Activated T-cell treated with anti-CD3 and anti-CD28 coated beads, Interleukin-2, amount 50 U/mL, for 72 hours (primary cell): ENCODE data around the gene PCNT. TPM values are rescaled to one million over a fixed set of nuclear protein-coding genes. Genes with fewer than 3 reads are reported as not detected.
"Not testable (repeated sequence)": the region's sequence is repeated elsewhere in the genome, so short reads cannot be mapped to it uniquely, and the experiment has no call there.

Source experiments
- ATAC-seq, 2 donors: fragments of 150-1000 bp; cut with Tn5 transposase; replicated peaks in 1 of 2; 2 replicates each; pipeline ENCODE4 v1.10.0; 2021; ENCODE audit warnings: moderate library complexity in 2 of 2, mild to moderate bottlenecking in 1 of 2
- DNase-seq, 2 donors: peaks; one replicate each; pipeline ENCODE4 v3.0.0; 2021 to 2022; ENCODE audit warnings: mixed read lengths in 1 of 2
- H3K27ac Mint-ChIP-seq: one replicate; pipeline ENCODE4 v1.8.0; 2022; ENCODE audit warnings: mild to moderate bottlenecking, moderate library complexity, mixed read lengths
- H3K27me3 Mint-ChIP-seq: one replicate; pipeline ENCODE4 v1.8.0; 2022; ENCODE audit warnings: low read depth, mixed read lengths
- H3K36me3 Mint-ChIP-seq, 2 donors: one replicate each; pipeline ENCODE4 v1.8.0; 2022; ENCODE audit warnings: mixed read lengths in 2 of 2, mild to moderate bottlenecking in 1 of 2; ENCODE audit not compliant: insufficient read depth in 2 of 2
- H3K4me1 Mint-ChIP-seq: one replicate; pipeline ENCODE4 v1.8.0; 2022; ENCODE audit warnings: low read depth, mixed read lengths
- H3K4me3 Mint-ChIP-seq, 2 donors: one replicate each; pipeline ENCODE4 v1.8.0; 2022; ENCODE audit warnings: mild to moderate bottlenecking in 2 of 2, mixed read lengths in 2 of 2, moderate library complexity in 2 of 2
- H3K9me3 Mint-ChIP-seq, 2 donors: one replicate each; pipeline ENCODE4 v1.8.0; 2022; ENCODE audit warnings: mixed read lengths in 2 of 2
- total RNA-seq, 2 donors: library from RNA; stranded (reverse); gene quantifications; one replicate each; pipeline ENCODE4 v1.2.3, GENCODE V29; 2022

The PCNT gene
- total RNA-seq, 2 donors from 2014 or later, result 69.6 to 83.5 TPM

GRCh38 chr21:46361935-46362334 lies 38.0 kb downstream of the PCNT start:
- no peak for ATAC-seq
- H3K4me3 Mint-ChIP-seq, result no peak overlapping the region
- H3K4me1 Mint-ChIP-seq, result peaks cover 4% of the 10 kb centered on the region
- DNase-seq, result no peak
- no peaks in the 10 kb centered on the region for H3K9me3 Mint-ChIP-seq
- no peaks in the 10 kb centered on the region for H3K27me3 Mint-ChIP-seq
- no peak overlapping the region for H3K27ac Mint-ChIP-seq
- peaks cover 10 to 23% of the 10 kb centered on the region in 2 donors for H3K36me3 Mint-ChIP-seq

GRCh38 chr21:46362946-46363345 lies 39.0 kb downstream of the PCNT start:
- Mint-ChIP-seq H3K4me3 (no peak overlapping the region), H3K36me3 (peaks cover 8 to 22% of the 10 kb centered on the region in 2 donors), H3K9me3 (no peaks in the 10 kb centered on the region), H3K27me3 (no peaks in the 10 kb centered on the region), H3K27ac (no peak overlapping the region), H3K4me1 (peaks cover 10% of the 10 kb centered on the region)
- no peak for DNase-seq
- ATAC-seq, result no peak

GRCh38 chr21:46363698-46364097 lies 39.7 kb downstream of the PCNT start:
- no peaks in the 10 kb centered on the region for H3K27me3 Mint-ChIP-seq
- no peak for DNase-seq
- no peak for ATAC-seq
- peaks cover 17% of the 10 kb centered on the region for H3K4me1 Mint-ChIP-seq
- H3K27ac Mint-ChIP-seq, result no peak overlapping the region
- H3K4me3 Mint-ChIP-seq, result no peak overlapping the region
- peaks cover 7 to 18% of the 10 kb centered on the region in 2 donors for H3K36me3 Mint-ChIP-seq
- H3K9me3 Mint-ChIP-seq, result no peaks in the 10 kb centered on the region

GRCh38 chr21:46366091-46366490 lies 42.1 kb downstream of the PCNT start:
- Mint-ChIP-seq H3K4me3 (no peak overlapping the region), H3K27me3 (no peaks in the 10 kb centered on the region), H3K4me1 (peaks cover 28% of the 10 kb centered on the region), H3K9me3 (no peaks in the 10 kb centered on the region), H3K27ac (no peak overlapping the region), H3K36me3 (peaks cover 5 to 15% of the 10 kb centered on the region in 2 donors)
- DNase-seq, result no peak
- ATAC-seq, result no peak

GRCh38 chr21:46366561-46366960 lies 42.6 kb downstream of the PCNT start:
- DNase-seq, result no peak
- H3K4me1 Mint-ChIP-seq, result peaks cover 33% of the 10 kb centered on the region
- H3K27me3 Mint-ChIP-seq, result no peaks in the 10 kb centered on the region
- no peak for ATAC-seq
- H3K27ac Mint-ChIP-seq, result no peak overlapping the region
- no peaks in the 10 kb centered on the region for H3K9me3 Mint-ChIP-seq
- H3K4me3 Mint-ChIP-seq, result no peak overlapping the region
- H3K36me3 Mint-ChIP-seq, result peaks cover 6 to 15% of the 10 kb centered on the region in 2 donors

- H3K27me3 Mint-ChIP-seq, result no peaks in the 10 kb centered on the region
- H3K4me1 Mint-ChIP-seq, result peaks cover 35% of the 10 kb centered on the region
- no peaks in the 10 kb centered on the region for H3K9me3 Mint-ChIP-seq
- H3K36me3 Mint-ChIP-seq, result peaks cover 10 to 15% of the 10 kb centered on the region in 2 donors
- ATAC-seq, result no peak
- H3K4me3 Mint-ChIP-seq, result no peak overlapping the region
- H3K27ac Mint-ChIP-seq, result no peak overlapping the region
- DNase-seq, result no peak
Measured at GRCh38 chr21:46366966-46367365, 43.0 kb downstream of the PCNT start.

GRCh38 chr21:46368533-46369285 lies 44.8 kb downstream of the PCNT start:
- Mint-ChIP-seq H3K4me3 (peak overlapping the region; percentile 78 to 83), H3K4me1 (peaks cover 33% of the 10 kb centered on the region)

GRCh38 chr21:46369520-46370235 lies 45.7 kb downstream of the PCNT start:
- peaks cover 7 to 8% of the 10 kb centered on the region in 2 donors for H3K36me3 Mint-ChIP-seq
- no peaks in the 10 kb centered on the region for H3K27me3 Mint-ChIP-seq
- ATAC-seq (no peak), DNase-seq (no peak)
- no peak overlapping the region for H3K27ac Mint-ChIP-seq
- peaks cover 33% of the 10 kb centered on the region for H3K4me1 Mint-ChIP-seq
- H3K4me3 Mint-ChIP-seq, result peak overlapping the region; percentile 78 to 83
- H3K9me3 Mint-ChIP-seq, result no peaks in the 10 kb centered on the region

More at GRCh38 chr21:46368533-46369285, 44.8 kb downstream of the PCNT start:
- Mint-ChIP-seq H3K9me3 (no peaks in the 10 kb centered on the region), H3K27ac (peak overlapping the region; percentile 83), H3K27me3 (no peaks in the 10 kb centered on the region), H3K36me3 (peaks cover 7 to 8% of the 10 kb centered on the region in 2 donors)
- ATAC-seq (peak; percentile 96 to 97), DNase-seq (peak; percentile 64 to 70)

GRCh38 chr21:46371204-46372013 lies 47.5 kb downstream of the PCNT start:
- Mint-ChIP-seq H3K4me1 (peaks cover 33% of the 10 kb centered on the region), H3K27ac (no peak overlapping the region), H3K9me3 (no peaks in the 10 kb centered on the region), H3K4me3 (no peak overlapping the region), H3K27me3 (no peaks in the 10 kb centered on the region), H3K36me3 (peaks cover 5 to 7% of the 10 kb centered on the region in 2 donors)
- ATAC-seq (no peak), DNase-seq (no peak)

- no peaks in the 10 kb centered on the region for H3K27me3 Mint-ChIP-seq
- H3K36me3 Mint-ChIP-seq, result peaks cover under 1 to 5% of the 10 kb centered on the region in 2 donors
- no peak for ATAC-seq
- no peak overlapping the region for H3K27ac Mint-ChIP-seq
- DNase-seq, result no peak
- H3K9me3 Mint-ChIP-seq, result no peaks in the 10 kb centered on the region
- peaks cover 33% of the 10 kb centered on the region for H3K4me1 Mint-ChIP-seq
- no peak overlapping the region for H3K4me3 Mint-ChIP-seq
Measured at GRCh38 chr21:46372014-46372485, 48.1 kb downstream of the PCNT start.

GRCh38 chr21:46372947-46373346 lies 49.0 kb downstream of the PCNT start:
- peaks cover 27% of the 10 kb centered on the region for H3K4me1 Mint-ChIP-seq
- not testable (repeated sequence) for H3K9me3 Mint-ChIP-seq, H3K27ac Mint-ChIP-seq, ATAC-seq, H3K27me3 Mint-ChIP-seq, DNase-seq, H3K4me3 Mint-ChIP-seq, H3K36me3 Mint-ChIP-seq

GRCh38 chr21:46374761-46375389 lies 50.9 kb downstream of the PCNT start:
- no peaks in the 10 kb centered on the region for H3K9me3 Mint-ChIP-seq

More at GRCh38 chr21:46374761-46375389, 50.9 kb downstream of the PCNT start:
- Mint-ChIP-seq H3K27me3 (no peaks in the 10 kb centered on the region), H3K4me1 (peaks cover 13% of the 10 kb centered on the region), H3K4me3 (no peak overlapping the region), H3K27ac (no peak overlapping the region), H3K36me3 (peaks cover 10 to 13% of the 10 kb centered on the region in 2 donors)
- no peak for DNase-seq
- ATAC-seq, result no peak
